SK-N-SH (cell line): ENCODE results near the gene CEP44. TPM values are rescaled to one million over a fixed set of nuclear protein-coding genes. Genes with fewer than 3 reads are reported as not detected.

Experiments
- CTCF ChIA-PET: fragments of 300-600, 350-600 bp; formaldehyde crosslinking; extraction: SDS; loops from one replicate; lab custom pipeline; 2021; lab: Yijun Ruan, JAX
- POLR2A ChIA-PET: fragments of 350-600 bp; sonication (Branson Sonifier 250); formaldehyde crosslinking; extraction: SDS; loops from one replicate; lab custom pipeline; 2020; ENCODE audit warnings: antibody characterized with exemption, inconsistent platforms; lab: Yijun Ruan, JAX
- DNase-seq: peaks from one replicate; pipeline ENCODE4 v3.0.0; 2012
- H2AFZ ChIP-seq: fragments of 200-600 bp; sonication (generic); 2 replicates; pipeline ENCODE4 v1.8.1; 2016; ENCODE audit warnings: antibody characterized with exemption, mild to moderate bottlenecking, low read depth
- H3F3A ChIP-seq: fragments of 200-600 bp; sonication (generic); replicated peaks from 2 replicates; pipeline ENCODE3; 2016; ENCODE audit warnings: antibody characterized with exemption, mild to moderate bottlenecking; ENCODE audit not compliant: insufficient read depth
- H3K27ac ChIP-seq, 2 experiments: fragments of 200-500 bp in 1 of 2; fragments of 200-600 bp in 1 of 2; sonication (Bioruptor generic) in 1 of 2; sonication (generic), shearing (Covaris generic) in 1 of 2; 2 replicates each; pipeline versions ENCODE4 v1.5.1 to v1.6.1; 2014 to 2016; ENCODE audit warnings: low read depth in 2 of 2, inconsistent platforms in 1 of 2, low read length in 1 of 2, mild to moderate bottlenecking in 1 of 2, mixed read lengths in 1 of 2
- H3K27me3 ChIP-seq: fragments of 200-600 bp; sonication (generic), shearing (Covaris generic); 2 replicates; pipeline ENCODE4 v1.6.1; 2016; ENCODE audit warnings: mixed run types; ENCODE audit not compliant: insufficient read depth
- H3K36me3 ChIP-seq, 2 experiments: fragments of 200-500 bp in 1 of 2; fragments of 200-600 bp in 1 of 2; sonication (Bioruptor generic) in 1 of 2; sonication (generic) in 1 of 2; replicated peaks in 1 of 2; 2 replicates each; pipeline versions ENCODE3 to v1.5.1; 2014 to 2016; ENCODE audit warnings: low read length in 1 of 2, mild to moderate bottlenecking in 1 of 2; ENCODE audit not compliant: insufficient read depth in 2 of 2, control insufficient read depth in 1 of 2
- H3K4me1 ChIP-seq, 2 experiments: fragments of 200-500 bp in 1 of 2; fragments of 200-600 bp in 1 of 2; sonication (Bioruptor generic) in 1 of 2; sonication (generic), shearing (Covaris generic) in 1 of 2; 2 replicates each; pipeline versions ENCODE4 v1.5.1 to v1.6.1; 2014 to 2016; ENCODE audit warnings: low read depth in 1 of 2, low read length in 1 of 2, mixed run types in 1 of 2; ENCODE audit not compliant: insufficient read depth in 2 of 2, control insufficient read depth in 1 of 2
- H3K4me2 ChIP-seq: fragments of 200-600 bp; sonication (generic), shearing (Covaris generic); 2 replicates; pipeline ENCODE4 v1.6.1; 2017; ENCODE audit warnings: mixed run types
- H3K4me3 ChIP-seq, 2 experiments: fragments of 200-500 bp in 1 of 2; fragments of 200-600 bp in 1 of 2; sonication (Bioruptor generic) in 1 of 2; sonication (generic), shearing (Covaris generic) in 1 of 2; 2 replicates each; pipeline versions ENCODE4 v1.5.1 to v1.8.1; 2014 to 2016; ENCODE audit warnings: low read depth in 2 of 2, inconsistent platforms in 1 of 2, low read length in 1 of 2, mild to moderate bottlenecking in 1 of 2, mixed read lengths in 1 of 2, moderate library complexity in 1 of 2
- H3K79me2 ChIP-seq: fragments of 200-600 bp; sonication (generic); 2 replicates; pipeline ENCODE4 v1.8.1; 2017; ENCODE audit warnings: mild to moderate bottlenecking; ENCODE audit not compliant: insufficient read depth
- H3K9ac ChIP-seq: fragments of 200-600 bp; sonication (generic); 2 replicates; pipeline ENCODE4 v1.6.1; 2017; ENCODE audit warnings: mixed run types
- H3K9me2 ChIP-seq: fragments of 200-600 bp; sonication (generic); 2 replicates; pipeline ENCODE4 v1.6.1; 2017; ENCODE audit warnings: mixed run types
- H3K9me3 ChIP-seq: fragments of 200-600 bp; sonication (generic); 2 replicates; pipeline ENCODE4 v1.6.1; 2017; ENCODE audit warnings: mixed run types, mild to moderate bottlenecking, moderate library complexity
- H4K20me1 ChIP-seq: fragments of 200-600 bp; sonication (generic); 2 replicates; pipeline ENCODE4 v1.6.1; 2017; ENCODE audit warnings: mild to moderate bottlenecking, mixed run types; ENCODE audit not compliant: insufficient read depth
- CHD2 ChIP-seq: fragments of 150-350 bp; IDR thresholded peaks from 2 replicates; pipeline ENCODE4 v1.6.1; 2018; ENCODE audit warnings: low read length; ENCODE audit not compliant: partially characterized antibody
- EP300 ChIP-seq, 2 experiments: IDR thresholded peaks; 2 replicates each; pipeline versions ENCODE4 v1.4.0 to v1.6.1; 2012; ENCODE audit warnings: borderline replicate concordance in 1 of 2, low read depth in 1 of 2, low read length in 1 of 2
- EZH2phosphoT487 ChIP-seq: fragments of 200-600 bp; sonication (generic); IDR thresholded peaks from 2 replicates; pipeline ENCODE4 v1.6.1; 2017; ENCODE audit warnings: low read depth, mixed run types, mild to moderate bottlenecking, antibody characterized with exemption, moderate library complexity, borderline replicate concordance
- GABPA ChIP-seq: IDR thresholded peaks from 2 replicates; pipeline ENCODE4 v1.4.0; 2012; ENCODE audit warnings: low read depth, mild to moderate bottlenecking
- GATA2 ChIP-seq: sonication (generic); formaldehyde crosslinking; IDR thresholded peaks from 2 replicates; pipeline ENCODE4 v1.5.0; 2020; ENCODE audit warnings: mild to moderate bottlenecking, missing genetic modification reagents
- MAX ChIP-seq: IDR thresholded peaks from 2 replicates; pipeline ENCODE4 v1.4.0; 2012; ENCODE audit warnings: low read depth
- RFX5 ChIP-seq: IDR thresholded peaks from 2 replicates; pipeline ENCODE4 v1.6.1; 2012; ENCODE audit warnings: mild to moderate bottlenecking, improper control_type of control experiment, low read length
- TAF1 ChIP-seq: IDR thresholded peaks from 2 replicates; pipeline ENCODE4 v1.6.1; 2012; ENCODE audit warnings: low read depth, mild to moderate bottlenecking, low read length, moderate library complexity, borderline replicate concordance
- TEAD4 ChIP-seq: IDR thresholded peaks from 2 replicates; pipeline ENCODE4 v1.4.0; 2012; ENCODE audit warnings: mild to moderate bottlenecking, borderline replicate concordance; ENCODE audit not compliant: insufficient read depth
- YY1 ChIP-seq: IDR thresholded peaks from 2 replicates; pipeline ENCODE4 v1.4.0; 2012; ENCODE audit warnings: low read depth, mild to moderate bottlenecking
- WGBS: methylation state at CpG from one replicate; pipeline ENCODE4 v1.1.6; 2017; ENCODE audit warnings: low lambda C conversion rate; 5-methylcytosine and 5-hydroxymethylcytosine counted together
- polyA plus RNA-seq, 3 experiments: library from polyadenylated mRNA; depleted of rRNA; stranded (reverse); fragments of >200 nt; gene quantifications; 2 replicates each; pipeline ENCODE4 v1.2.3, GENCODE V29; 2012
- TF ChIP-seq, protein P1 (sequence below): fragments of 150-350 bp; IDR thresholded peaks from 2 replicates; pipeline ENCODE4 v1.6.1; 2017; ENCODE audit warnings: antibody characterized with exemption, low read length, low read depth, borderline replicate concordance
- TF ChIP-seq, protein P2 (sequence below): fragments of 200-600 bp; sonication (generic); IDR thresholded peaks from 2 replicates; pipeline ENCODE4 v1.6.1; 2017; ENCODE audit warnings: antibody characterized with exemption, mild to moderate bottlenecking, moderate library complexity
- TF ChIP-seq, protein P3 (sequence below): IDR thresholded peaks from 2 replicates; pipeline ENCODE4 v1.4.0; 2012; ENCODE audit warnings: low read depth, borderline replicate concordance

The CEP44 gene
- polyA plus RNA-seq, 1 of the 3 experiments (the other 2 are of a cell fraction), result 3.8 TPM

DNA sequence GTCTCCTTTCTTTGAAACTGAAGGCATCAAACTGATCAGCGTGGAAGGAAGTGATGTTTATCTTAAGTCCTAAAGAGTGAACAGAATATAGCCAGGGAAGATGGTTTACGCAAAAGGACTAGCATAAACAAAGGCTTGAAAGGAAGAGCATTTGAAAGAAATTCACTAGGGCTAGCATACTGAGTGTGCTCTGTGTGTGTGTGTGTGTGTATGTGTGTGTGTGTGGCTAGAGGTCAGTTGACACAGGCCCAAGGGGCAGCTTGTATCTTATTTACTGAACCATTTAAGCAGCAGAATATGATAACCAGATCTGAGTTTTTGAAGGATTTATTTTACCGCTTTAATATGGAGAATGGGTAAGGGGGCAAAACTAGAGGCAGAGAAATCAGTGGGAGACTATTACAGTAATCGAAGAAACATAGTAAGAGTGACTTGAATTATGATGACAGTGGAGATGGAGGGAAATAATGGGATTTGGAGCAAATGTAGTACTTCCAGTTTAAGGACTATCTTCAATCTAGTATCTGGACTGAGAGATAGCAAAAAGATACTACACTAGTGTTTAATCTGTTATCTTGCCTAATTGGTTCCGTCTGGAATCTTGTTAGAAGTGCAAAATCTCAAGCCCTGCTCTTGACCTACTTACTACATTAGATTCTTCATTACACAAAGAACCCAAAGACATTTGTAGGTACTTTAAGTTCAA is 36.9 kb downstream of the CEP44 start (continued):
- TF ChIP-seq RFX5, result no peak
- TF ChIP-seq, all 33 proteins: peak for 4

DNA sequence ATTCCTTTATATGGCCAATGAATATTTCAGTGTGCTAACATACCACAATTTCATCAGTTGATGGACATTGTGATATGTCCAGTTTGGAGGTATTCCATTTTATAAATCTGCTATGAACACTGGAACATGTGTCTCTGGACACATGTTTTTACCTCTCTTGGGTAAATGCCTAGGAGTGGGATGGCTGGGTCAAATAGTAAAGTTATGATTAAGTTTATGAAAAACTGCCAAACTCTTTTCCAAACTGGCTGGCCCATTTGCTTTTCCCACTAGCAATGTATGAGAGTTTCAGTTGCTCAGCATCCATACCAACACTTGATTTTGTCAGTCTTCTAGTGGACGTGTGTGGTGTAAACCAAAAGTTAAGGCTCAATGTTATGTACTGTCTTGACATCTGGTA is 40.5 kb downstream of the CEP44 start:
- DNase-seq, result no peak
- Histone ChIP-seq H3K27ac (no peak overlapping the region), H3K9me3 (no peaks in the 10 kb centered on the region), H3K9me2 (no peaks in the 10 kb centered on the region), H3K4me1 (peaks cover 0 to 2% of the 10 kb centered on the region in 2 experiments; a peak in 2 of 4 replicates), H4K20me1 (no peaks in the 10 kb centered on the region), H3K9ac (no peak overlapping the region), H3K36me3 (peaks cover 0 to 6% of the 10 kb centered on the region in 2 experiments), H3F3A (peaks cover 1% of the 10 kb centered on the region), H3K4me3 (no peak overlapping the region)
- POLR2A ChIA-PET, result no interaction called here
- 100% methylated on average over 1 of the region's 1 CpG for WGBS
- no peak for TF ChIP-seq EP300 (IDR thresholded peaks at IDR 0.05; ENCODE audit: borderline replicate concordance in 1 of 2, low read depth in 1 of 2, low read length in 1 of 2)
- TF ChIP-seq GABPA, result no peak
- TF ChIP-seq, protein P1, sequence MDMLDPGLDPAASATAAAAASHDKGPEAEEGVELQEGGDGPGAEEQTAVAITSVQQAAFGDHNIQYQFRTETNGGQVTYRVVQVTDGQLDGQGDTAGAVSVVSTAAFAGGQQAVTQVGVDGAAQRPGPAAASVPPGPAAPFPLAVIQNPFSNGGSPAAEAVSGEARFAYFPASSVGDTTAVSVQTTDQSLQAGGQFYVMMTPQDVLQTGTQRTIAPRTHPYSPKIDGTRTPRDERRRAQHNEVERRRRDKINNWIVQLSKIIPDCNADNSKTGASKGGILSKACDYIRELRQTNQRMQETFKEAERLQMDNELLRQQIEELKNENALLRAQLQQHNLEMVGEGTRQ, result no peak
- no peak for TF ChIP-seq CHD2
- TF ChIP-seq GATA2 (CRISPR knock-in tag), result no peak
- TF ChIP-seq TEAD4, result no peak
- TF ChIP-seq, protein P2, sequence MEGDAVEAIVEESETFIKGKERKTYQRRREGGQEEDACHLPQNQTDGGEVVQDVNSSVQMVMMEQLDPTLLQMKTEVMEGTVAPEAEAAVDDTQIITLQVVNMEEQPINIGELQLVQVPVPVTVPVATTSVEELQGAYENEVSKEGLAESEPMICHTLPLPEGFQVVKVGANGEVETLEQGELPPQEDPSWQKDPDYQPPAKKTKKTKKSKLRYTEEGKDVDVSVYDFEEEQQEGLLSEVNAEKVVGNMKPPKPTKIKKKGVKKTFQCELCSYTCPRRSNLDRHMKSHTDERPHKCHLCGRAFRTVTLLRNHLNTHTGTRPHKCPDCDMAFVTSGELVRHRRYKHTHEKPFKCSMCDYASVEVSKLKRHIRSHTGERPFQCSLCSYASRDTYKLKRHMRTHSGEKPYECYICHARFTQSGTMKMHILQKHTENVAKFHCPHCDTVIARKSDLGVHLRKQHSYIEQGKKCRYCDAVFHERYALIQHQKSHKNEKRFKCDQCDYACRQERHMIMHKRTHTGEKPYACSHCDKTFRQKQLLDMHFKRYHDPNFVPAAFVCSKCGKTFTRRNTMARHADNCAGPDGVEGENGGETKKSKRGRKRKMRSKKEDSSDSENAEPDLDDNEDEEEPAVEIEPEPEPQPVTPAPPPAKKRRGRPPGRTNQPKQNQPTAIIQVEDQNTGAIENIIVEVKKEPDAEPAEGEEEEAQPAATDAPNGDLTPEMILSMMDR, result no peak
- TF ChIP-seq TAF1, result no peak
- TF ChIP-seq YY1, result no peak
- no peak for TF ChIP-seq EZH2phosphoT487
- no peak for TF ChIP-seq MAX
- no peak for TF ChIP-seq RFX5
- TF ChIP-seq, protein P3, sequence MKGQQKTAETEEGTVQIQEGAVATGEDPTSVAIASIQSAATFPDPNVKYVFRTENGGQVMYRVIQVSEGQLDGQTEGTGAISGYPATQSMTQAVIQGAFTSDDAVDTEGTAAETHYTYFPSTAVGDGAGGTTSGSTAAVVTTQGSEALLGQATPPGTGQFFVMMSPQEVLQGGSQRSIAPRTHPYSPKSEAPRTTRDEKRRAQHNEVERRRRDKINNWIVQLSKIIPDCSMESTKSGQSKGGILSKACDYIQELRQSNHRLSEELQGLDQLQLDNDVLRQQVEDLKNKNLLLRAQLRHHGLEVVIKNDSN, result no peak
- TF ChIP-seq, all 33 proteins: peak for 0
- CTCF ChIA-PET, result no interaction called here
- H2AFZ ChIP-seq, result no peak overlapping the region
- no peaks in the 10 kb centered on the region for H3K27me3 ChIP-seq
- no peaks in the 10 kb centered on the region for H3K79me2 ChIP-seq
- H3K4me2 ChIP-seq, result no peak overlapping the region
